CD4-positive, alpha-beta T cell treated with Interferon alpha-2 for 1 hour (primary cell): ENCODE data around the gene CEACAM8.
"Not testable (repeated sequence)": the region's sequence is repeated elsewhere in the genome, so short reads cannot be mapped to it uniquely, and the experiment has no call there.

ENCODE experiments used
- DNase-seq, 2 donors: peaks; one replicate each; pipeline ENCODE4 v3.0.0-alpha.2; 2020 to 2022

Gene CEACAM8

GRCh38 chr19:42594617-42595489 lies at the start of gene CEACAM8:
Gene CEACAM8 (minus strand): TSS chr19:42594924. CDS start chr19:42594828, 96 bp downstream.
- no peak for DNase-seq

- DNase-seq: not testable (repeated sequence)
Measured at GRCh38 chr19:42639324-42640092, 44.8 kb upstream of the CEACAM8 start.

GRCh38 chr19:42635233-42635539 lies 40.5 kb upstream of the CEACAM8 start:
- DNase-seq: no peak

GRCh38 chr19:42634409-42635232 lies 39.9 kb upstream of the CEACAM8 start:
- peak in 1 of 2 donors; percentile 25 for DNase-seq

- no peak for DNase-seq
Measured at GRCh38 chr19:42629191-42629590, 34.5 kb upstream of the CEACAM8 start.

- DNase-seq: no peak
Measured at GRCh38 chr19:42628411-42629140, 33.9 kb upstream of the CEACAM8 start.

- no peak for DNase-seq
Measured at GRCh38 chr19:42627916-42628315, 33.2 kb upstream of the CEACAM8 start.

- no peak for DNase-seq
Measured at GRCh38 chr19:42626181-42626580, 31.5 kb upstream of the CEACAM8 start.

GRCh38 chr19:42619271-42619670 lies 24.5 kb upstream of the CEACAM8 start:
- no peak for DNase-seq

- DNase-seq: no peak
Measured at GRCh38 chr19:42613666-42614065, 18.9 kb upstream of the CEACAM8 start.

GRCh38 chr19:42610401-42610915 lies 15.7 kb upstream of the CEACAM8 start:
- not testable (repeated sequence) for DNase-seq

- peak; percentile 10 to 33 for DNase-seq
Measured at GRCh38 chr19:42606660-42607351, 12.1 kb upstream of the CEACAM8 start.

- no peak for DNase-seq
Measured at GRCh38 chr19:42601811-42602443, 7.2 kb upstream of the CEACAM8 start.

GRCh38 chr19:42596391-42597072 lies 1.8 kb upstream of the CEACAM8 start:
- DNase-seq: peak; percentile 9 to 34

GRCh38 chr19:42595550-42596172 lies 937 bp upstream of the CEACAM8 start:
- DNase-seq: no peak

GRCh38 chr19:42589792-42590191 lies 4.9 kb downstream of the CEACAM8 start:
- no peak for DNase-seq

- no peak for DNase-seq
Measured at GRCh38 chr19:42584466-42584865, 10.3 kb downstream of the CEACAM8 start.

- DNase-seq: no peak
Measured at GRCh38 chr19:42577016-42577415, 17.7 kb downstream of the CEACAM8 start.

GRCh38 chr19:42576241-42576640 lies 18.5 kb downstream of the CEACAM8 start:
- DNase-seq: no peak

GRCh38 chr19:42573642-42574041 lies 21.1 kb downstream of the CEACAM8 start:
- no peak for DNase-seq
